H1 (cell line): Measurements from ENCODE around the gene RANBP3L. TPM values are rescaled to one million over a fixed set of nuclear protein-coding genes. Genes with fewer than 3 reads are reported as not detected.

Source experiments
- GABPA ChIP-seq: IDR thresholded peaks from 2 replicates; pipeline ENCODE4 v1.6.1; 2011; ENCODE audit warnings: mild to moderate bottlenecking, low read length, moderate library complexity, borderline replicate concordance; ENCODE audit not compliant: insufficient read depth
- RXRA ChIP-seq: IDR thresholded peaks from 2 replicates; pipeline ENCODE4 v1.6.1; 2011; ENCODE audit warnings: low read depth, mild to moderate bottlenecking, low read length, moderate library complexity; ENCODE audit not compliant: insufficient read depth
- USF2 ChIP-seq: IDR thresholded peaks from 2 replicates; pipeline ENCODE4 v1.6.1; 2011; ENCODE audit warnings: low read length, improper control_type of control experiment
- polyA plus RNA-seq, 7 experiments: library from polyadenylated mRNA; depleted of rRNA in 3 of 7; stranded (reverse) in 5 of 7; unstranded in 2 of 7; fragments of >200 nt in 5 of 7; fragments of 200-250 nt in 2 of 7; gene quantifications; 1 replicate in 5 of 7; 2 replicates in 1 of 7; 4 replicates in 1 of 7; pipeline versions ENCODE4 v1.2.1 to v1.2.3, GENCODE V29; 2011 to 2013; ENCODE audit warnings: missing spikeins in 2 of 7, mixed read lengths in 2 of 7
- total RNA-seq: library from RNA; stranded (reverse); fragmentation: NEBNext Ultra II Directional; extraction: Animal tissue kit (Norgen Biotek cat#: 25700); gene quantifications from 2 replicates; pipeline ENCODE4 v1.2.1, GENCODE V29; 2021

The RANBP3L gene
- total and polyA plus RNA-seq, 2 of the 8 experiments (the other 6 are each of a cell fraction or from before 2014, with no cell fraction given), result not detected

GRCh38 chr5:36222620-36223019, 79.1 kb downstream of the RANBP3L start (continued):
- no peak for TF ChIP-seq GABPA
- no peak for TF ChIP-seq USF2
- no peak for TF ChIP-seq RXRA
